Activated naive CD8-positive, alpha-beta T cell treated with anti-CD3 and anti-CD28 coated beads, Interleukin-2, amount 10 ng/mL, durations not matched to agents 7 days and 5 days (primary cell): ENCODE measurements around the gene OR10H2. TPM values are rescaled to one million over a fixed set of nuclear protein-coding genes. Genes with fewer than 3 reads are reported as not detected.
"Not testable (repeated sequence)": the region's sequence is repeated elsewhere in the genome, so short reads cannot be mapped to it uniquely, and the experiment has no call there.

Experiments used
- ATAC-seq: fragments of 150-1000 bp; cut with Tn5 transposase; one replicate; pipeline ENCODE4 v1.10.0; 2021; ENCODE audit warnings: low read depth, moderate library complexity
- POLR2A ChIA-PET: fragments of 350-600 bp; sonication (Branson Sonifier 250); formaldehyde crosslinking; loops from one replicate; lab custom pipeline; 2021; ENCODE audit warnings: antibody characterized with exemption; lab: Charles Lee
- DNase-seq: peaks from one replicate; pipeline ENCODE4 v3.0.0; 2021
- H3K27ac Mint-ChIP-seq: one replicate; pipeline ENCODE4 v1.8.0; 2022; ENCODE audit warnings: mild to moderate bottlenecking, mixed read lengths
- H3K27me3 Mint-ChIP-seq: one replicate; pipeline ENCODE4 v1.8.0; 2022; ENCODE audit warnings: mild to moderate bottlenecking, moderate library complexity, mixed read lengths
- H3K36me3 Mint-ChIP-seq: one replicate; pipeline ENCODE4 v1.8.0; 2021; ENCODE audit warnings: mild to moderate bottlenecking, mixed read lengths
- H3K4me1 Mint-ChIP-seq: one replicate; pipeline ENCODE4 v1.8.0; 2021; ENCODE audit warnings: mixed read lengths
- H3K4me3 Mint-ChIP-seq: one replicate; pipeline ENCODE4 v1.8.0; 2022; ENCODE audit warnings: mild to moderate bottlenecking, moderate library complexity, mixed read lengths
- H3K9me3 Mint-ChIP-seq: one replicate; pipeline ENCODE4 v1.8.0; 2021; ENCODE audit warnings: mixed read lengths
- total RNA-seq, 2 experiments: library from RNA; stranded (reverse); gene quantifications; one replicate each; pipeline ENCODE4 v1.2.3, GENCODE V29; 2021

OR10H2 gene
- total RNA-seq, 2 experiments from 2014 or later: not detected

DNA sequence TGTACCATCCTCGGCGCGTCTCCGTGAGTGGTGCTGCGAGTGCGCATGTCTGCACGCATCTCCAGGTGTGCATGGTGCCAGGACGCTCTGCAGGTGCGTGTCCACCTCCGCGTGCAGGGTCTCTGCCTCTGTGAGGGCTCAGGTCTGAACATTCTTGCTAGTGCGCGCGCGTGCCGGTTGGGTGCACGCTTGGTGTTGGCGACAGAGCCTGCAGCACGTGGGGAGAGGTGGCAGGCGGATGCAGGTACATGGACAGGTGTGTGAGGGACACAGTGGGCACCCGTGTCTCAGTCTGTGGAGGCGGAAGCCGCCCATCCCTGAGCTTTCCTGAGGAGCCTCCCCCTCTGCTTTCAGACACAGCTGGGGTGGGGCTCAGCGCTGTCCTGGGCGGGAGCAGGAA is 4.9 kb upstream of the OR10H2 start:
- Mint-ChIP-seq H3K27me3 (peaks cover 10% of the 10 kb centered on the region), H3K36me3 (no peaks in the 10 kb centered on the region), H3K27ac (no peak overlapping the region), H3K4me1 (no peaks in the 10 kb centered on the region), H3K9me3 (no peaks in the 10 kb centered on the region), H3K4me3 (no peak overlapping the region)
- ATAC-seq (no peak), DNase-seq (no peak)
- POLR2A ChIA-PET: no interaction called here

DNA sequence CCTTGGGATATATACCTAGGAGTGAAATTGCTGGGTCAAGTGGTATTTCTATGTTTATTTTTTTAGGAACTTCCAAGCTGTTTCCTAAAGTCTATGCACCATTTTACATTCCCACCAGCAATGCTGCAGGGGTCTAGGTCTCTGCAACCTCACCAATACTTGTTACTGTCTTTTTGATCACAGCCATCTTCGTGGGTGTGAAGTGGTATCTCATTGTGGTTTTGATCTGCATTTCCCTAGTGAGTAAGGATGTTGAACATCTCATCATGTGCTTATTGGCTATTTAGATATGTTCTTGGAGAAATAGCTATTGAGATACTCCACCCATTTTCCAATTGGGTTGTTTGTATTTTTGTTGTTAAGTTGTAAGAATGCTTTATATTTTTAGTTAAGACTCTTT is 2.7 kb downstream of the OR10H2 start:
- POLR2A ChIA-PET: interaction anchor here (0.6 kb wide), 1 partner anchor 379 kb away, joined by 3 read pairs; no protein-coding TSS in a partner anchor
- Mint-ChIP-seq H3K27me3 (peaks cover 6% of the 10 kb centered on the region), H3K4me3 (no peak overlapping the region), H3K9me3 (no peaks in the 10 kb centered on the region), H3K4me1 (no peaks in the 10 kb centered on the region), H3K36me3 (no peaks in the 10 kb centered on the region), H3K27ac (no peak overlapping the region)
- no peak for DNase-seq
- ATAC-seq: no peak

DNA sequence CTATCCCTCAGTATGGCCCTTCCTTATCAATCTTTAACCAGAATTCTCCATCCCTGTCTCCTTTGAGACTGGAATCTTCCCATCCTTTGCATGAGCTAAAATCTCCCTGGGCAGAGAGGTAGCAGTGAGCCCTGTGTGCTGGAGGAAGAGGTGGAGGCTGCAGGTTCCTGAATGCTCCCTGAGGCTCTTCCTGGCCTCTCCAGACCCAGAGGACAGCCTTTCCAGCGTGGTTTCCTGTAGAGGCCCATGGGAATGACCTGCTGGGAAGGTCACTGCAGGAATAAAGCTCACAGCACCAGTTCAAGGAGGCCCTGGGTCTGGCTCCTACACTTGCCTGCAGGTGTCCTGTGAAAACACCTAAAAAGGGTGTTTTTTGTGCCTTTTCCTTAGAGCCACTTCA is 4.6 kb downstream of the OR10H2 start:
- Mint-ChIP-seq H3K9me3 (no peaks in the 10 kb centered on the region), H3K4me3 (no peak overlapping the region), H3K36me3 (no peaks in the 10 kb centered on the region), H3K4me1 (no peaks in the 10 kb centered on the region), H3K27ac (no peak overlapping the region), H3K27me3 (peaks cover 10% of the 10 kb centered on the region)
- no peak for DNase-seq
- no peak for ATAC-seq
- POLR2A ChIA-PET: no interaction called here

DNA sequence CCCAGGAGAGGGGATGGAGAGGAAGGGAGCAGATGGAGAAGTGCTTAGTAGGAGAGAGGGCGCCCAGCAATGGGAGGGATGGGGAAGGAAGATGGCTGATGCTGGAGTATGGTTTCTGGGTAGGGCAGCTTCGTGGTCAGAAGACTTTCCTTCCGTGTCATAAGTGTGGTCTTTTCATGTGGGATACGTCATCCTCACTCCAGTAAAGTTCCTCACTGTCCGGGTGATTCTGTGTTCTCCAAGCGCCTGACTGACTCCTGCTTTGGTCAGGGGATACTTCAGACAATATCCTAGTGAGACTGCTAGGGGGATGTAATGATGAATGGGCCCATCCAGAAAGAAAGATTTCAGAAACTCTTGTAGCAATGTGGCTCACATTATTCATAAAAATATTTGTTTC is 6.1 kb downstream of the OR10H2 start:
- no peak overlapping the region for H3K27ac Mint-ChIP-seq
- no peak overlapping the region for H3K4me3 Mint-ChIP-seq
- ATAC-seq: no peak
- no peaks in the 10 kb centered on the region for H3K36me3 Mint-ChIP-seq
- POLR2A ChIA-PET: no interaction called here
- H3K4me1 Mint-ChIP-seq: no peaks in the 10 kb centered on the region
- DNase-seq: no peak
- H3K9me3 Mint-ChIP-seq: no peaks in the 10 kb centered on the region
- peaks cover 10% of the 10 kb centered on the region for H3K27me3 Mint-ChIP-seq

DNA sequence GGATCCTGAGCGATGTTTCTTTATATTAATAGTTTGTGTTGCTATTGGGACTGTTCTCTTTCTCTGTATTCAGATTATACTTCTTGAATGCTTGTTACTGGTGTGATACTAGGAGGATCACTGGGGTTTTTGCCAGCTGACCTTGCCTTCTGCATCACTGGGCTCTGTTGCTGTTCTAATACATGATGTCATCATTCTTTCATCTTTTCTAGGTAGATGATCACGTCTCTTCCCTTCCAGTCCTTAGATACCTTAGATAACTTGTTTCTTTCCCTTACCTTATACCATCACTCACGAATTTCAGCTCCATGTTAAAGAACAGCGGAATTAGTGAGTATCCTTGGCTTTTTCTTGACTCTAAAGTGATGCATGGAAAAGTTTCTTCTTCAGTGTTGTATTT is 9.9 kb downstream of the OR10H2 start, which contains the start of gene OR10H3:
Gene OR10H3 (plus strand): TSS at position 264 of the 400 bp plus-strand sequence. CDS start 3,408 bp downstream, outside the sequence.
- Mint-ChIP-seq H3K27me3 (peaks cover 8% of the 10 kb centered on the region), H3K36me3 (no peaks in the 10 kb centered on the region), H3K4me3 (no peak within 1 kb of the TSS), H3K9me3 (peaks cover 10% of the 10 kb centered on the region), H3K4me1 (no peaks in the 10 kb centered on the region), H3K27ac (no peak within 1 kb of the TSS)
- POLR2A ChIA-PET: no interaction called here
- ATAC-seq: no peak
- DNase-seq: no peak

DNA sequence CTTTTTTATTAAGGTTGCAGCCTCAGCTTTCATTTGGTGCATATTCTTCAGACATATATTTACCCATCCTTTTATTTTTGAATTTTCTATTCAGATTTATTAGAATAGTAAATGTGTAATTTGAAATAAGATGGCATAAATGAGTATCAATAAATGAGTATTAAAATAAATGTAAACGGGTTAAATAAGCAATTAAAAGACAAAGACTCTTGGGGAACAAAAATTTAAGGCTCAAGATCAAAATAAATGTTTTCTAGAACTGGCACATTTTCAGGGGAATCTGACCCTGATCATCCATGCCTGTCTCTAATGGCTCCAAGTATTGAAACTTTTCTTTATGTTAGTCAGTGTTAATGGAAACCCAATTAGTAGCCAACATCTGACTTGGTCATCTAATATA is 13.0 kb downstream of the OR10H2 start:
- Mint-ChIP-seq H3K4me1 (no peaks in the 10 kb centered on the region), H3K4me3 (no peak overlapping the region), H3K9me3 (peaks cover 10% of the 10 kb centered on the region), H3K27ac (no peak overlapping the region), H3K36me3 (no peaks in the 10 kb centered on the region), H3K27me3 (peaks cover 9% of the 10 kb centered on the region)
- ATAC-seq: no peak
- POLR2A ChIA-PET: no interaction called here
- no peak for DNase-seq

DNA sequence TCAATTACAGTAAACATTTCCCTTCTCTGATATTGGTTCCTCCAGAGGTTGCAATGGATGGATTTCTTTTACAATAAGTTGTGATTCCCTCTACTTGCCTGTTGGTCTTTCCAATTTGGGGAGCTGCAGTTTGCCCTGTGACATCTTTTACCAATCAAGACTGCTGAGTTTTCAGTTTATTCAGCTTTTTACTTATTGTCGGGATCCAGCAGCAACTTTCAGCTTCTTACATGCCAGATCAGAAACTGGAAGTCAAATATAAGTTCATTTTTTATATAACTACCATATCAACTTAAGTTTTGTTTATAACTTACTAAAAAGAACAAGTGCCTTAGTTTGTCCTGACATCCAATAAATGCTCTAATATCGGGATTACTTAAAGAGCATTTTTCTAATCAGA is 20.4 kb downstream of the OR10H2 start:
- no peaks in the 10 kb centered on the region for H3K36me3 Mint-ChIP-seq
- DNase-seq: no peak
- H3K27me3 Mint-ChIP-seq: peaks cover 30% of the 10 kb centered on the region
- no peaks in the 10 kb centered on the region for H3K9me3 Mint-ChIP-seq
- no peak overlapping the region for H3K4me3 Mint-ChIP-seq
- no peak for ATAC-seq
- no peaks in the 10 kb centered on the region for H3K4me1 Mint-ChIP-seq
- POLR2A ChIA-PET: no interaction called here
- no peak overlapping the region for H3K27ac Mint-ChIP-seq

DNA sequence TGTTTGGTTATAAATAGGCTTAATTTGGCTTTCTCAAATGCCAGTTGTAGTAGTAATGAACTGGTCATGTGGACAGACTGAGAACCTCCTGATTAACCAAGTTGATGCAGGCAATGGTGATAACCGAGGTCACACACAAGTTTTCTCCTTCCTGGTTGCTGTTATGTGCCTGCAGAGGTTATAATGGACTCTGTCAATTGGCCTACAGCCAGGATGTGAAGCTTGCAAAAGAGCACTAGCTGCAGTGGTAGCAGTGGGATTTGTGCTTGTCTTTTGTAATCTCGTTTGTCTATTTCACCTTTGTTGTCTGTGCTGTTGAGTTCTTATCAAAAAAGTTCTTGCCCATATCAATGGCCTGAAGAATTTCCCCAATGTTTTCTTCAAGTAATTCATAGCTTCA is 30.6 kb downstream of the OR10H2 start:
- POLR2A ChIA-PET: no interaction called here
- no peak for ATAC-seq
- H3K9me3 Mint-ChIP-seq: peaks cover 5% of the 10 kb centered on the region
- peaks cover 44% of the 10 kb centered on the region for H3K27me3 Mint-ChIP-seq
- H3K4me1 Mint-ChIP-seq: peaks cover 5% of the 10 kb centered on the region
- no peak for DNase-seq
- no peak overlapping the region for H3K4me3 Mint-ChIP-seq
- H3K27ac Mint-ChIP-seq: no peak overlapping the region
- H3K36me3 Mint-ChIP-seq: no peaks in the 10 kb centered on the region

DNA sequence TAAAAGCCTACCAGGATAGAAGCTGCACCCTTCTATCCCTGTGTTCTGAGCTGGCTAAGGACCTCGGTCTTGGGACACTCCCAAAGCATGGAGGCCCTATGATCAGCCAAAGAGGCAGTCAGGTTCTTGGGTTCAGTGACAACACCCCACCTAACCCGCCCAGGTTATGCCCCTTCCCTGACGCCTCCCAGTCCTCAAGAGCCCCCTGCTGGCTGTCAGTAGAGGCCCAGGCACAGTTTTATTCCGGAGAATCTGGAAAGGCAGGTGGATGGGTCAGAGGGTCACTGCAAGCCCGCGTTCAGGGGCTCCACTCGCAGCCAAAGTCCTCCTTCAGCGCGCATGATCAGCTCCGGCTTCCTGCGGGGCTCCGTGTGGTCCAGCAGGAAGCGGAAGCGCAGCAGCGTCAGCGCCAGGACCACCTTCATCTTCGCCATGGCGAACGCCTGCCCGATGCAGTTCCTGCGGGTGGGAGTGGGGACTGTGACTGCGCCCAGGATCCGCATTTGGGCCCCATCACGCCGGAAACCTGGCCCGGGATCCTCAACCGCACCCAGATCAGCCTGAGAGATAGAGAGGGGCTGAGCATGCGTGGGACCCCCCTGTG is 32.2 kb downstream of the OR10H2 start:
- ATAC-seq (no peak), DNase-seq (no peak)
- Mint-ChIP-seq H3K9me3 (peaks cover 5% of the 10 kb centered on the region), H3K27ac (no peak overlapping the region), H3K27me3 (peaks cover 39% of the 10 kb centered on the region), H3K36me3 (no peaks in the 10 kb centered on the region), H3K4me3 (no peak overlapping the region), H3K4me1 (peaks cover 5% of the 10 kb centered on the region)
- POLR2A ChIA-PET: no interaction called here

DNA sequence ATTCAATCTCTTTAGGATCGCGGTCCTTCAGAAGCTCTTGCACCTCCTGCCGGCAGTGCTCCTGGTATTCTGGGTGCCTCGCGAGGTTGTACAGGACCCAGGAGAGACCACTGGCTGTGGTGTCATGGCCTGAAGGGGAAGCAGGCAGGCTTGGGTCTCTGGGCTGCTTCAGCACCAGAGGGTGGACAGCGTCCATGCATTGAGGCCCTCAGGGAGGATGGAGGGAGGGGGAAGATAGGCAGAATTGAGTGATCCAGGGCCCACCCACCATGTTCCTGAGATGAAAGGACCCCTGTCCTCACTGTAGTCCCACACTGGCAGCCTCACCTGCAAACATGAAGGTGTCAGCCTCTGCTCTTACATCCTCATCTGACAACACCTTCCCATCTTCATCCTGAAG is 41.8 kb downstream of the OR10H2 start:
- peaks cover 17% of the 10 kb centered on the region for H3K27me3 Mint-ChIP-seq

DNA sequence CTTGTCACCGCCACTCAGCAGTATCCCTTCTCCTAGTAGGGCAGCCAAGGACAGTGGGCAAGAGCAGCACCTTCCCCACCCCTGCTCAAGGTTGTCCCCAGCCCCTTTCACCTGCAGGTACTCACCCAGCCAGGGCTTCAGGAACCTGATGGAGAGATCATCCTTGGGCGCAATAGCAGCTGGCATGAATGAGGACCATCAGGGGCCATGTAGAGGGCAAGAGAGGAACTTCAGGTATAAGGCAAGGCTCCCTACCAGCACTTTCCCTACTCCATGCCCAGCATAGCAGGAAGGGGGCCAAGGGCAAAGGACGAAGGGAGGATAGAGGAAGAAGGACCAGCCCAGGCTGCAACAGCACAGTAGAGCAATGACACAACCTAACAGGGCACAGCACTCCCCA is 46.3 kb downstream of the OR10H2 start:
- H3K27me3 Mint-ChIP-seq, POLR2A ChIA-PET, H3K9me3 Mint-ChIP-seq, H3K36me3 Mint-ChIP-seq, DNase-seq, ATAC-seq, H3K4me3 Mint-ChIP-seq, H3K4me1 Mint-ChIP-seq, H3K27ac Mint-ChIP-seq: not testable (repeated sequence)

More for the DNA sequence above, 41.8 kb downstream of the OR10H2 start:
- Mint-ChIP-seq H3K36me3 (no peaks in the 10 kb centered on the region), H3K4me3 (no peak overlapping the region), H3K9me3 (no peaks in the 10 kb centered on the region), H3K4me1 (no peaks in the 10 kb centered on the region), H3K27ac (no peak overlapping the region)
- no peak for DNase-seq
- POLR2A ChIA-PET: no interaction called here
- no peak for ATAC-seq

DNA sequence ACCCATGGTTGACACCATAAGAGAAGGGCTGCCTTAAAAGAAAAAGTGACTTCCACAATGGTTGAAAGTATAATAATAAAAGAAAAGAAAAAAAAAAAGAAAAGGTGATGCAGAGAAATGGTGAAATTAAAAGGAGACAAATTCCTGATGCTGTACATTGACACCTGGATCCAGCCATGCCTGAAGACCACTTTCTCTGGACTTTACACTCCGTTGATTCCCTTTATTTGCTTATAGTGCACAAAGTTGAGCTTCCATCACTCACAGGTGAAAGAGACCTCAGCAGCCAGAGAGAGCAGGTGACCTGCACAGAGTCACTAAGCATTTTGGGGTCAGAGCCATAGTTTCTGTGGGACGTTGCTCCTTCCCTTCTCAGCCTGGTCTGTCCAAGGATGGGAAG is 47.4 kb downstream of the OR10H2 start:
- POLR2A ChIA-PET: no interaction called here
- ATAC-seq: no peak
- Mint-ChIP-seq H3K9me3 (no peaks in the 10 kb centered on the region), H3K27me3 (peaks cover 8% of the 10 kb centered on the region), H3K27ac (no peak overlapping the region), H3K36me3 (no peaks in the 10 kb centered on the region), H3K4me1 (no peaks in the 10 kb centered on the region), H3K4me3 (no peak overlapping the region)
- no peak for DNase-seq

DNA sequence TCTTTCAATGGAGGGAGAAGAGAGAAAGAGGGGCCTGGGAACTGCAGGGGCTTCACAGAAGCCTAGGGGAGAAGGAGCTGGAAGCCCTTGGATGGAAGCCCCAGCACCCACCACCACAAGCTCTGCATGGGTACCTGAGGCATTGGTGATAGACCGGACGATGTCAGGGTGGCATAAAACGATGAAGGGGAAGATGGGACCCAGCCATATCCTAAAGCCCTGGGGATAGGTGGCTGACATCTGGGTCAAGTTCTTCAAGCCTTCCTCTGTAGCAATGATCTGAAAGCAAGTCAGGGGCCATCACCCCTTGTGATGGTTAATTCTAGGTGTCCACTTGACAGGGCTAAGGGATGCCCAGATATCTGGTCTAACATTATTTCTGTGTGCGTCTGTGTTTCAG is 48.4 kb downstream of the OR10H2 start:
- Mint-ChIP-seq H3K9me3 (no peaks in the 10 kb centered on the region), H3K36me3 (no peaks in the 10 kb centered on the region), H3K27ac (no peak overlapping the region), H3K4me3 (no peak overlapping the region), H3K4me1 (no peaks in the 10 kb centered on the region), H3K27me3 (peaks cover 5% of the 10 kb centered on the region)
- POLR2A ChIA-PET: no interaction called here
- ATAC-seq: no peak
- DNase-seq: no peak

DNA sequence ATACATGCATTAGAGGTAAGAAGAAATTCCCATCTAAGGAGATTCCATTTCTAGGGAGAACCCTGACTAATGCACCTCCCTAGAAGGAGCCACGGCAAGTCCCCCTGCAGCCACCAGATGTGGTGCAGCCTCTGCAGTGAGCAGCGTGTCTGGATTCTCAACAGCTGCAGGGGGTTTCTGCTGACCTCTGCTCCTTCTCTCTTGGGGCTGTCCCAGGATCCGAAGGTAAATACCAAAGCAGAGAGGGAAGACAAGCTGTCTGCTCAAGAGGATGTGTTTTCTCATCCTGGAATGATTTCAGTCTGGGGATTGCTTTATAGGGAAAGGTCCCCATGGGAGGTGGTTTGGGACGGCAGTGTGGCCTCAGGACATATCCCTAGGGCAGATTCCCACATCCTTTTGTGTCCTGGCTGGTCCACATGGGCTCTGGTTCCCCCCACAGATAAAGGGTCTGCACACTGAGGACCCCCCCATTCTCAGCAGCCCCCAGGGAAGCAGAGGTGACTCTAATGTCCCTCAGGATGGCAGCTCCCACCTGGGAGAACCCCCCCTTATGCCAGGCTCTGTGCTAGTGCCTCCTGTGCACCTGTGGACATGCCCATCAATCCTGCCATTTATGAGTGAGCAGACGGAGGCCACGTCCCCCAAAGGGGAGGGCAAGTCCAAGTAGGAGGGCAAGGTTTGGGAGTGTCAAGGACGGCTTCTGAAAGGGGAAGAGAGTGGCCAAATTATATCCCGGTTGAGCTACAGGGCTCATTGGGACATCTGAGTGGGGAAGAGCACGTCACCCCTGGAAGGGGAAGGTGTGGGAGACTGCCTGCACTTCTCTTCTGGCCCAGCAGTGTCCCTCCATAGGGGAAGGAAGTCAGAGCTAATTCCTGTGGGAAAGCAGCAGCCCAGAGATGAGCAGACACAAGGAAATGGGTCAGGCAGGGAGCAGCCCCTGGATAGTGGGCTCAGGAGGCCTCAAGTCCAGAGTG is 49.5 kb downstream of the OR10H2 start:
- Mint-ChIP-seq H3K36me3 (no peaks in the 10 kb centered on the region), H3K27me3 (peaks cover 4% of the 10 kb centered on the region), H3K27ac (no peak overlapping the region), H3K4me3 (no peak overlapping the region), H3K4me1 (no peaks in the 10 kb centered on the region), H3K9me3 (no peaks in the 10 kb centered on the region)
- ATAC-seq (no peak), DNase-seq (no peak)
- POLR2A ChIA-PET: no interaction called here
